ENCODE data around the gene HOXA13.

- no peak for TF ChIP-seq EZH2 (IDR thresholded peaks at IDR 0.05; ENCODE audit: borderline replicate concordance, insufficient read depth, low read depth, low read length, poor library complexity, severe bottlenecking)
- TF ChIP-seq CTCF (IDR thresholded peaks at IDR 0.05) = no peak
Measured at GRCh38 chr7:27174874-27175625, 24.8 kb downstream of the HOXA13 start.
